IPS DF 6.9 (cell line): ENCODE measurements around the gene DBN1.
A peak's percentile ranks its signal among the peaks of the same experiment; 100 is the strongest.

ENCODE experiments used
- DNase-seq: peaks from one replicate; pipeline ENCODE4 v3.0.0-alpha.2; 2013; ENCODE audit warnings: low read depth, low spot score
- H3K27ac ChIP-seq: one replicate; pipeline ENCODE4 v1.5.1; 2013; ENCODE audit warnings: low read length, control low read depth
- H3K27me3 ChIP-seq: 2 replicates; pipeline ENCODE4 v1.6.1; 2013; ENCODE audit warnings: mild to moderate bottlenecking, low read length; ENCODE audit not compliant: control insufficient read depth, insufficient read depth
- H3K36me3 ChIP-seq: 2 replicates; pipeline ENCODE4 v1.6.1; 2013; ENCODE audit warnings: low read length; ENCODE audit not compliant: control insufficient read depth, insufficient read depth
- H3K4me1 ChIP-seq: 2 replicates; pipeline ENCODE4 v1.6.1; 2013; ENCODE audit warnings: low read length; ENCODE audit not compliant: control insufficient read depth, insufficient read depth
- H3K4me3 ChIP-seq: 2 replicates; pipeline ENCODE4 v1.5.1; 2013; ENCODE audit warnings: mild to moderate bottlenecking, low read length
- H3K9me3 ChIP-seq: 2 replicates; pipeline ENCODE4 v1.6.1; 2013; ENCODE audit warnings: low read length, inconsistent platforms; ENCODE audit not compliant: control insufficient read depth, insufficient read depth
- WGBS: extraction: QIAGEN DNeasy Blood & Tissue Kit; methylation state at CpG from one replicate; pipeline ENCODE4 v1.1.7; 2013; ENCODE audit warnings: mixed read lengths, missing lambda C conversion rate; ENCODE audit not compliant: insufficient read length, insufficient coverage; 5-methylcytosine and 5-hydroxymethylcytosine counted together

Gene DBN1

DNA sequence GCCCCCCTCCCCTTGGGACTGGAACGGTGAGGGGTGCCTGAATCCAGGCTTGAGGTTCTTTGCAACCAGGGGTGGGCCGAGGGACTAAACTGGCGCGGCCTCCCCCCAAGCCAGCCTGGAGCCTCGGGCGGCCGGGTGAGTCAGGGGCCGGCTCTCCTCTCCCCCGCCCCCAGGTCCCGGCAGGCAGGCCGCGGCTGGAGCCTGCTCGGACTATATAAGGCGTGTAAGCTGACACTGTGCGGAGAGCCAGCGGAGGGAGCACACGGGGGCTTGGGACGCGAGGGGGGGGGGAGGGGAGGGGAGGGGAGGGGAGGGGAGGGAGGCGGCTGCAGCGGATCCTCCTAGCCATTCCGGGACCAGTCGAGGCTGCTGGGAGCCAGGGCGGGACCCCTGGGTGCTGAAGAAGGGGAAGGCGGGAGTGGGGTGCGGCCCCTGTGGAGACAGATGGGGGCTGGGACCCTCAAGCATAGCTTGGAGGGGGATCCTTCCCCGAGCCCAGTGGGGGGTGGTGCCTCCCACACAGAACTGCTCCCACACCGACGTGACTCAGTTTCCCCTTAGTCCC lies 23.4 kb upstream of the DBN1 start:
- peaks cover 2% of the 10 kb centered on the region; the same call in 1 of the 2 replicates for H3K36me3 ChIP-seq
- no peaks in the 10 kb centered on the region; the same call in 1 of the 2 replicates for H3K27me3 ChIP-seq
- no CpG with 5 or more reads among the region's 29 CpGs for WGBS
- H3K9me3 ChIP-seq = no peaks in the 10 kb centered on the region
- DNase-seq = no peak
- peak overlapping the region; percentile 53; the same call in 1 of the 2 replicates for H3K4me3 ChIP-seq
- H3K27ac ChIP-seq = no peak overlapping the region
- H3K4me1 ChIP-seq = peaks cover 15% of the 10 kb centered on the region

DNA sequence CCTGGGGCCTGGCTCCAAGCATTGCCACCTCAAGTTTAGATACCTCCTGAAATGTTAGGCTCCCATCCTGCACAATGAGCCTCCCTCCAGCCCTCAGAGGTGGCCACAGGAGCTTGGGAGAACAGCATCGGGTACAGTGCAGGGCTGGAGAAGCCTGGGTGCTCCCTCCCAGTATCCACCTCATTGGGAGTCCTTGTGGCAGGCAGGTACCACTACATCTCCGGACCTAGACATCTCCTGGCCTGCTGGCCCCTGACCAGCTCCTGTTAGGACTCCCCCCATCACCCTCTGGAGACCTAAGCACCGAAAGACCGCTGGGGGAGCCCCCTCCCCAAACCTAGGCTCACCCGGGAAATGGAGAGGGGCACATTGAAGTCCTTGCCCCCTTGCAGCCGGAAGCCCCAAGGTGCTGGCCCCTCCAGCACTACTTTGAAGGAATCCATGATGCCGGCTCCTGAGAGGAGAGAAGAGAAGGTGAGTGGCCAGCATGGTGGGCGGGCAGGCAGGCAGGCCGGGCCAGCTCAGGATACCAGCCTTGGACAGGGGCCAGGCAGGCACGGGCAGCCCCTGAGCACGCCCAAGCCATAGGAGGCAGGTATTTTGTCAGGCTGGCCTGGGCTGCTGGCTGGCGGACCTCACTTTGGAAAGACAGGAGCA lies 22.8 kb upstream of the DBN1 start:
- H3K27me3 ChIP-seq = no peaks in the 10 kb centered on the region; the same call in 1 of the 2 replicates
- H3K27ac ChIP-seq = no peak overlapping the region
- H3K4me1 ChIP-seq = peaks cover 13% of the 10 kb centered on the region
- H3K4me3 ChIP-seq = peak overlapping the region; percentile 53; the same call in 1 of the 2 replicates
- peaks cover 4% of the 10 kb centered on the region; the same call in 1 of the 2 replicates for H3K36me3 ChIP-seq
- WGBS = no CpG with 5 or more reads among the region's 12 CpGs
- DNase-seq = no peak
- no peaks in the 10 kb centered on the region for H3K9me3 ChIP-seq

GRCh38 chr5:177495243-177496060 lies 22.0 kb upstream of the DBN1 start:
- DNase-seq = no peak
- Histone ChIP-seq H3K4me1 (peaks cover 12% of the 10 kb centered on the region), H3K36me3 (peaks cover 11% of the 10 kb centered on the region), H3K4me3 (no peak overlapping the region), H3K9me3 (no peaks in the 10 kb centered on the region), H3K27me3 (no peaks in the 10 kb centered on the region; the same call in 1 of the 2 replicates), H3K27ac (no peak overlapping the region)
- WGBS = no CpG with 5 or more reads among the region's 14 CpGs

DNA sequence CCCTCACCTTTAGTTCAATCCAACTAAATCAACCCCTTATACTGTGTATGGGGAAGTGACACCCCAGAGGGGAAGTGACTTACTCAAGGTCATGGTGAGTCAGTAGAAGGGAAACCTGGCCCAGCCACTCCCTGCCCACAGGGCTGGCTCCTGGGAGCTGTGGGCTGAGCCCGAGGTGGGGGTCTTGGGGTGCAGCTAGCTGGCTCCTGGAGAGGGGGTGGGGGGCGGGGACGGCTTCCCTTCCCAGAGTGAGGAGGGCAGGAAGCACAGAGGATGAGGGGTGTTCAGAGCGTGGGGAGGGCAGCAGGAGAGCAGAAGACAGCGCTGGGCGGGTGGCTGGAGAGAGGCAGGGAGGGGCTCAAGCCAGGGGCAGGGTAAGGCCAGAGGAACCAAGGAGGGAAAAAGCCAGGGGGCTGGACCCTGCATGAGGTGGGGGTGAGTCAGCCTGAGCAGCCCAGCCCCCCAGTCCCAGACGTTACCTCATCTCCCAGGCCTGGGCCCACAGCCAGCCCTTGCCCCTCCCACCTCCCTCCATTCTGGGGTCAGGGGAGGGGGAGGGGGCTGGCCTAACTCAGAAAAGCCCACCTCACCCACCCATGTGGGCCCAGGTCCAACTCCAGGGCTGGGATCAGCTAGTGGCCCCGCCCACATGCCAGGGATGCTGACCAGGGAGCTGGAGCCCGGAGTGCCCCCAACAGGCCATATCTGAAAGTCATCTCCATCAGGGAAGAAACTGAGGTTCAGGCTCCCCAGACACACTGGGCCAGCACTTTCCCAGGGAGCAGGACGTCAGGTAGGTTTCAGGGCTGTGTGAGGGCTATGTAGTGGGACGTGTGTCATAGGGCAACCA lies 21.1 kb upstream of the DBN1 start:
- no CpG with 5 or more reads among the region's 11 CpGs for WGBS
- Histone ChIP-seq H3K27me3 (no peaks in the 10 kb centered on the region; the same call in 1 of the 2 replicates), H3K27ac (no peak overlapping the region), H3K4me1 (peaks cover 12% of the 10 kb centered on the region), H3K36me3 (peaks cover 20% of the 10 kb centered on the region), H3K9me3 (no peaks in the 10 kb centered on the region), H3K4me3 (no peak overlapping the region)
- DNase-seq = no peak

- WGBS = no CpG with 5 or more reads among the region's 5 CpGs
- peaks cover 25% of the 10 kb centered on the region for H3K36me3 ChIP-seq
- peaks cover 12% of the 10 kb centered on the region for H3K4me1 ChIP-seq
- no peaks in the 10 kb centered on the region; the same call in 1 of the 2 replicates for H3K27me3 ChIP-seq
- DNase-seq = no peak
- no peak overlapping the region for H3K4me3 ChIP-seq
- no peaks in the 10 kb centered on the region for H3K9me3 ChIP-seq
- H3K27ac ChIP-seq = no peak overlapping the region
Measured at GRCh38 chr5:177493795-177494345, 20.4 kb upstream of the DBN1 start.

DNA sequence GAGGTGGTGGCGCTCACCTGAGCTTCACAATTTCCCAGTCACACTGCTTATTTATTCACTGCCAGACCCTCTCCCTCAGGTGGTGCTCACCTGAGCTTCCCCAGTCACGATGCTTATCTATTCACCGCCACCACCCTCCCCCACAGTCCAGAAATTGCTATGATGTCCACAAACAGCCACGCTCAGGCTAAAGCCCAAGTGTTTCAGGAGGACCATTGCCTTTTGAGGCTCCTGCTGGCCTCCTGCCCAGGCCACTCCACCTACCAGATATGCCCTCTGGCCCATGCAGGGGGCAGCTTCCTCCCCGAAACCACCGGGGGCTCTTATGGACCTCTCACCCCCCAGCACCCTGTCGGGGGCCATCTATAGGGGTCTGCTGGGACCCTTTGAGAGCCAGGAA lies 19.4 kb upstream of the DBN1 start:
- no peaks in the 10 kb centered on the region for H3K27me3 ChIP-seq
- H3K36me3 ChIP-seq = peaks cover 29% of the 10 kb centered on the region
- no peak overlapping the region for H3K4me3 ChIP-seq
- no peaks in the 10 kb centered on the region for H3K9me3 ChIP-seq
- no CpG with 5 or more reads among the region's 7 CpGs for WGBS
- DNase-seq = no peak
- peaks cover 11% of the 10 kb centered on the region for H3K4me1 ChIP-seq
- no peak overlapping the region for H3K27ac ChIP-seq

DNA sequence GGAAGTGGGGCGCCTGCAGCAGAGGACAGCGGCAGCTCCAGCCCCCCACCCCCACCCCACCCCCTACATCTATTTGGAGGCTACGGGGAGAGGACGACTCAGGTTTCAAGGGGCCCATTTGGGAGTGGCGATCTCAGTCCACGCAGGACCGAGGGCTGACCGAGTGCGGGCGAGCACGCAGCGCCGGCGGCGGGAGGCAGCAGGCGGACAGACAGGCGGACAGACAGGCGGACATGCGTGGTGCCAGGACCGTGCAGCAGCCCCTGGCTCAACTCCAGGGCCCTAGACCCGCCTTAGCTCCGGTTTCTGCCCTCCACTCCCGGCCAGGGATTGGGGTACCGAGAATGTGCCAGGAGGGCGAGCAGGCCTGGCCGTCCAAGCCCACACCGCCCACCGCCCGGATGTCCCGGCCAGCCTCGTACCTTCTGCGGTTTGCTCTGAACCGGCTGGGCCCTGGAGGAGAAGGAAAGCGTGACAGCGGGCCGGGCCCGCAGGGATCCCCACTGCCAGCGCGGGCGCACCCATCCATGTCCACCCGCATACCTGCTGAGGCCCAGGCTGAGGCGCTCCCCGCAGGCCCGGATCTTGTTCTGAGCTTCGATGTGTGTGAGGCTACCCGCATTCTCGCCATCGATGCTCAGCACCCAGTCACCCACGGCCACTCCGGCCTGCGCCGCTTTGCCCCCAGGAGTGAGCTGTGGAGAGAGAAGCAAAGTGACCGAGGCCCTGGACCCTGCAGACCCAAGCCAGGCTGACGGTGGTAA lies 18.7 kb upstream of the DBN1 start:
- Histone ChIP-seq H3K9me3 (no peaks in the 10 kb centered on the region), H3K4me1 (peaks cover 11% of the 10 kb centered on the region), H3K36me3 (peaks cover 36% of the 10 kb centered on the region), H3K4me3 (no peak overlapping the region), H3K27ac (no peak overlapping the region), H3K27me3 (no peaks in the 10 kb centered on the region)
- no CpG with 5 or more reads among the region's 54 CpGs for WGBS
- no peak for DNase-seq

GRCh38 chr5:177491429-177491945 lies 18.1 kb upstream of the DBN1 start:
- Histone ChIP-seq H3K36me3 (peaks cover 38% of the 10 kb centered on the region), H3K4me1 (peaks cover 11% of the 10 kb centered on the region), H3K4me3 (no peak overlapping the region), H3K27ac (no peak overlapping the region), H3K27me3 (no peaks in the 10 kb centered on the region), H3K9me3 (no peaks in the 10 kb centered on the region)
- WGBS = no CpG with 5 or more reads among the region's 43 CpGs
- DNase-seq = no peak

DNA sequence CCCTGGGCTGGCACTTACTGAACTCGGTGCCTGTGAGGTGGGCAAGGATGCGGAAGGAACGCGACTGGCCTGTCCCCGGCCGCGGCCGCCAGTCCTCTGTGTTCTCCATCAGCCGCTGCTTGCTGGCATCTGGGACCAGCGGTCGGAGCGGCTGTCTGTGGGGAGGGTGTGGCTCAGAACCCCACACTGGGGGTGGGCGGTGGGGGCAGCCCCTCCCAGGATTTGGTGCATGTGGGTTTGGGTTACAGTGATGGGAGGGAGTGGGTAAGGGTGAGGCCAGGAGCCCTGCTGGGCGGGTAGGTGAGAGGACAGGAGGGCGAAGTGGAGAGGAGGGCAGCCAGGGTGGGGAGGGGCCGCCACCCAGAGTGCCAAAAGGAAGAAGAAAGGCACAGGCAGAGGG lies 17.6 kb upstream of the DBN1 start:
- no peaks in the 10 kb centered on the region for H3K27me3 ChIP-seq
- peaks cover 11% of the 10 kb centered on the region for H3K4me1 ChIP-seq
- H3K9me3 ChIP-seq = no peaks in the 10 kb centered on the region
- peaks cover 38% of the 10 kb centered on the region for H3K36me3 ChIP-seq
- H3K4me3 ChIP-seq = no peak overlapping the region
- DNase-seq = no peak
- H3K27ac ChIP-seq = no peak overlapping the region
- WGBS = no CpG with 5 or more reads among the region's 16 CpGs
